Vagina (tissue), 2 donors: ENCODE data around the gene ABHD8.

Source experiments
- POLR2A ChIP-seq, 2 donors: fragments of 450-650 bp; IDR thresholded peaks; one replicate each; pipeline ENCODE4 v1.6.1; 2017; ENCODE audit warnings: antibody characterized with exemption in 2 of 2, mild to moderate bottlenecking in 2 of 2, moderate library complexity in 2 of 2
- TF ChIP-seq, protein P1 (sequence below), 3 experiments: fragments of 450-650 bp in 2 of 3; fragments of 200-600 bp in 1 of 3; sonication (generic) in 1 of 3; IDR thresholded peaks; one replicate each; pipeline ENCODE4 v1.5.1; 2017 to 2019; ENCODE audit warnings: antibody characterized with exemption in 3 of 3, mild to moderate bottlenecking in 2 of 3, moderate library complexity in 2 of 3

DNA sequence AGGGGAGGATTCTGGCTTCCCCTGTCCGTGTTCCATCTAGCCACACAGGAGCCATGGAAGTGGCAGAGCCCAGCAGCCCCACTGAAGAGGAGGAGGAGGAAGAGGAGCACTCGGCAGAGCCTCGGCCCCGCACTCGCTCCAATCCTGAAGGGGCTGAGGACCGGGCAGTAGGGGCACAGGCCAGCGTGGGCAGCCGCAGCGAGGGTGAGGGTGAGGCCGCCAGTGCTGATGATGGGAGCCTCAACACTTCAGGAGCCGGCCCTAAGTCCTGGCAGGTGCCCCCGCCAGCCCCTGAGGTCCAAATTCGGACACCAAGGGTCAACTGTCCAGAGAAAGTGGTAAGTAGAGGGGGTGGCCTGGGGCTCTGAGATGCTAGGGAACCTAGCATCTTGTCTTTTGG, 34.5 kb downstream of the ABHD8 start:
- TF ChIP-seq POLR2A (IDR thresholded peaks at IDR 0.05): no peak
- TF ChIP-seq, protein P1, sequence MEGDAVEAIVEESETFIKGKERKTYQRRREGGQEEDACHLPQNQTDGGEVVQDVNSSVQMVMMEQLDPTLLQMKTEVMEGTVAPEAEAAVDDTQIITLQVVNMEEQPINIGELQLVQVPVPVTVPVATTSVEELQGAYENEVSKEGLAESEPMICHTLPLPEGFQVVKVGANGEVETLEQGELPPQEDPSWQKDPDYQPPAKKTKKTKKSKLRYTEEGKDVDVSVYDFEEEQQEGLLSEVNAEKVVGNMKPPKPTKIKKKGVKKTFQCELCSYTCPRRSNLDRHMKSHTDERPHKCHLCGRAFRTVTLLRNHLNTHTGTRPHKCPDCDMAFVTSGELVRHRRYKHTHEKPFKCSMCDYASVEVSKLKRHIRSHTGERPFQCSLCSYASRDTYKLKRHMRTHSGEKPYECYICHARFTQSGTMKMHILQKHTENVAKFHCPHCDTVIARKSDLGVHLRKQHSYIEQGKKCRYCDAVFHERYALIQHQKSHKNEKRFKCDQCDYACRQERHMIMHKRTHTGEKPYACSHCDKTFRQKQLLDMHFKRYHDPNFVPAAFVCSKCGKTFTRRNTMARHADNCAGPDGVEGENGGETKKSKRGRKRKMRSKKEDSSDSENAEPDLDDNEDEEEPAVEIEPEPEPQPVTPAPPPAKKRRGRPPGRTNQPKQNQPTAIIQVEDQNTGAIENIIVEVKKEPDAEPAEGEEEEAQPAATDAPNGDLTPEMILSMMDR (IDR thresholded peaks at IDR 0.05): no peak
